Ishikawa (cell line): ENCODE results near the gene CHPF2.
A peak's percentile ranks its signal among the peaks of the same experiment; 100 is the strongest.

Source experiments
- CEBPB ChIP-seq: IDR thresholded peaks from 2 replicates; pipeline ENCODE4 v1.6.1; 2012
- CREB1 ChIP-seq: IDR thresholded peaks from 2 replicates; pipeline ENCODE4 v1.6.1; 2012; ENCODE audit warnings: low read depth
- EGR1 ChIP-seq: IDR thresholded peaks from 2 replicates; pipeline ENCODE4 v1.6.1; 2012
- EP300 ChIP-seq: IDR thresholded peaks from 2 replicates; pipeline ENCODE4 v1.6.1; 2012; ENCODE audit warnings: borderline replicate concordance
- FOXM1 ChIP-seq: IDR thresholded peaks from 2 replicates; pipeline ENCODE4 v1.6.1; 2012; ENCODE audit warnings: low read depth, borderline replicate concordance
- NFIC ChIP-seq: IDR thresholded peaks from 2 replicates; pipeline ENCODE4 v1.6.1; 2012
- RAD21 ChIP-seq: IDR thresholded peaks from 2 replicates; pipeline ENCODE4 v1.6.1; 2012; ENCODE audit warnings: low read depth
- TAF1 ChIP-seq: IDR thresholded peaks from 2 replicates; pipeline ENCODE4 v1.6.1; 2012; ENCODE audit warnings: low read depth, mild to moderate bottlenecking
- TCF12 ChIP-seq: IDR thresholded peaks from 2 replicates; pipeline ENCODE4 v1.6.1; 2012; ENCODE audit warnings: low read depth
- TEAD4 ChIP-seq: IDR thresholded peaks from 2 replicates; pipeline ENCODE4 v1.6.1; 2012
- YY1 ChIP-seq: IDR thresholded peaks from 2 replicates; pipeline ENCODE4 v1.6.1; 2012; ENCODE audit warnings: low read depth
- ZBTB7A ChIP-seq: IDR thresholded peaks from 2 replicates; pipeline ENCODE4 v1.6.1; 2012; ENCODE audit warnings: low read depth
- TF ChIP-seq, protein P1 (sequence below): IDR thresholded peaks from 2 replicates; pipeline ENCODE4 v1.6.1; 2012
- TF ChIP-seq, protein P2 (sequence below): IDR thresholded peaks from 2 replicates; pipeline ENCODE4 v1.6.1; 2012; ENCODE audit warnings: low read depth, mild to moderate bottlenecking
- TF ChIP-seq, protein P3 (sequence below): IDR thresholded peaks from 2 replicates; pipeline ENCODE4 v1.6.1; 2012

CHPF2 gene

DNA sequence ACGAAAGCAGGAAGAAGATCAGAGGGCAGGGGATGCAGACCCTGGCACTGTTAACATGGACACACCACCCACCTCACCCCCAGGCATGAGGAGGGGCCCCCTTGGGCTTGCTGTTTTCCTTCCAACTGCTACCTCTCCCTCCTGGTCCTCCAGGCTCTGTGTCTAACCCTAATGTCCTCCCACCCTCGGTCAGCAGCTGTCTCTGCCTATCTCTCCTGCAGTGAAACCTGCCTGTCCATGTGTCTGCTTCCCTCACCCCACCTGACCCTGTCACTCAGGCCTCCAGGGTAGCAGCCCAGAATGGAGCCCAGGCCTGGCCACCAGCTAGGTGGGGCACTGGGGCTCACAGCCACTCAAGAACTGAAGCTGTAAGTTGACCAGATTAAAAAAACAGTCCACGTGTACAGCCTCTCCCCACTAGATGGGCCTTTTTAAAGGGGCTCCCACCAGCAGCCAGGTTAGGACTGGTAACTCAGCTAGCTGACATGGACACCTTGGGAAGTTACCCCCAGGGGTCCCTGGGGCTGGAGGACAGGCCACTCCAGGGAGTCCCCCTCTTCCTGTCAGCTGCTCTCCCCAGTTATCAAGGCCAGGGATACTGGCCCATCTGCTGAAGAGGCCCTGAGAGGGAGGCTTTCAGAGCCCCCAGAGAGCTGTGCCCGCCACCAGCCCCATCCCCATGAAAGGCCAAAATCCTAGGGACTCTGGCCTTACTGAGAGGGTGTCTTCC lies 14.7 kb downstream of the CHPF2 start:
- TF ChIP-seq EP300, result no peak
- TF ChIP-seq CREB1, result no peak
- no peak for TF ChIP-seq CEBPB
- TF ChIP-seq ZBTB7A, result no peak
- TF ChIP-seq TAF1, result no peak
- no peak for TF ChIP-seq YY1
- no peak for TF ChIP-seq FOXM1
- TF ChIP-seq RAD21, result no peak
- TF ChIP-seq TEAD4, result no peak
- TF ChIP-seq TCF12, result no peak
- TF ChIP-seq NFIC, result no peak
- TF ChIP-seq, protein P1, sequence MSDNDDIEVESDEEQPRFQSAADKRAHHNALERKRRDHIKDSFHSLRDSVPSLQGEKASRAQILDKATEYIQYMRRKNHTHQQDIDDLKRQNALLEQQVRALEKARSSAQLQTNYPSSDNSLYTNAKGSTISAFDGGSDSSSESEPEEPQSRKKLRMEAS, result no peak
- no peak for TF ChIP-seq EGR1
- TF ChIP-seq, protein P2, sequence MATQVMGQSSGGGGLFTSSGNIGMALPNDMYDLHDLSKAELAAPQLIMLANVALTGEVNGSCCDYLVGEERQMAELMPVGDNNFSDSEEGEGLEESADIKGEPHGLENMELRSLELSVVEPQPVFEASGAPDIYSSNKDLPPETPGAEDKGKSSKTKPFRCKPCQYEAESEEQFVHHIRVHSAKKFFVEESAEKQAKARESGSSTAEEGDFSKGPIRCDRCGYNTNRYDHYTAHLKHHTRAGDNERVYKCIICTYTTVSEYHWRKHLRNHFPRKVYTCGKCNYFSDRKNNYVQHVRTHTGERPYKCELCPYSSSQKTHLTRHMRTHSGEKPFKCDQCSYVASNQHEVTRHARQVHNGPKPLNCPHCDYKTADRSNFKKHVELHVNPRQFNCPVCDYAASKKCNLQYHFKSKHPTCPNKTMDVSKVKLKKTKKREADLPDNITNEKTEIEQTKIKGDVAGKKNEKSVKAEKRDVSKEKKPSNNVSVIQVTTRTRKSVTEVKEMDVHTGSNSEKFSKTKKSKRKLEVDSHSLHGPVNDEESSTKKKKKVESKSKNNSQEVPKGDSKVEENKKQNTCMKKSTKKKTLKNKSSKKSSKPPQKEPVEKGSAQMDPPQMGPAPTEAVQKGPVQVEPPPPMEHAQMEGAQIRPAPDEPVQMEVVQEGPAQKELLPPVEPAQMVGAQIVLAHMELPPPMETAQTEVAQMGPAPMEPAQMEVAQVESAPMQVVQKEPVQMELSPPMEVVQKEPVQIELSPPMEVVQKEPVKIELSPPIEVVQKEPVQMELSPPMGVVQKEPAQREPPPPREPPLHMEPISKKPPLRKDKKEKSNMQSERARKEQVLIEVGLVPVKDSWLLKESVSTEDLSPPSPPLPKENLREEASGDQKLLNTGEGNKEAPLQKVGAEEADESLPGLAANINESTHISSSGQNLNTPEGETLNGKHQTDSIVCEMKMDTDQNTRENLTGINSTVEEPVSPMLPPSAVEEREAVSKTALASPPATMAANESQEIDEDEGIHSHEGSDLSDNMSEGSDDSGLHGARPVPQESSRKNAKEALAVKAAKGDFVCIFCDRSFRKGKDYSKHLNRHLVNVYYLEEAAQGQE, result no peak
- TF ChIP-seq, protein P3, sequence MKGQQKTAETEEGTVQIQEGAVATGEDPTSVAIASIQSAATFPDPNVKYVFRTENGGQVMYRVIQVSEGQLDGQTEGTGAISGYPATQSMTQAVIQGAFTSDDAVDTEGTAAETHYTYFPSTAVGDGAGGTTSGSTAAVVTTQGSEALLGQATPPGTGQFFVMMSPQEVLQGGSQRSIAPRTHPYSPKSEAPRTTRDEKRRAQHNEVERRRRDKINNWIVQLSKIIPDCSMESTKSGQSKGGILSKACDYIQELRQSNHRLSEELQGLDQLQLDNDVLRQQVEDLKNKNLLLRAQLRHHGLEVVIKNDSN, result no peak

DNA sequence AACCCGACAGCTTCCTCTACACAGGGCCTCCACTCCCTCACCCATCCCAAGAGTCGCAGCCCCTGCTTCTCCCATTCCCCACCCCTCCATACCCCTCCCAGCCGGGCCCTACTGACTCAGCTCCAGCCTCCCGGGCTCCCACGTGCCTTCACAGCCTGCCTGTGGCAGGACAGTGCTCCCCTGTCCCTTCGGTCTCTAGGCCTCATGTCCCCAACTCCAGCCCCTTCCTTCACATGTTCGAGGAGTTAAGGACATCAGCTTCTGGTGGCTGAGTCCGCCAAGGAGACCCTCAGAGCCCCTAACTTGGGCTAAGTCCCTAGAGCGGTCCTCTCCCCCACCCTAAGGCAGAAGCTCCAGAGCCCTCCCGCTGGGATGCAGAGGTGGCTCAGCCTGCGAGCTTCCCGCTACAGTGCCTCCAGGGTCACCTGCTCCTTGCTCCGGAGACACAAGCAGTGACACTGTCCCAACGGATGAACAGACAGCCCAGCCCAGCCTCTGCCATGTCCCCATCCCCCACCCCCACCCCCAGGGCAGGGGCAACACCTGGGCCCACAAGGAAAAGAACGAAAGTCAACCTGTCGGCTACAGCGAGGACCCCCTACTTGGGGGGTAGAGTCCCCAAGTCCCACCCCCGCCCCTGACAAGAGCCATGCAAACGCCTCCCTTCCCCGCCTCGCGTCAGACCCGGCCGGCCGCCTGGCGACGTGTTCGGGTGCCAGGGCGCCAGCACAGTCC lies 15.5 kb downstream of the CHPF2 start:
- TF ChIP-seq TAF1 (no peak), YY1 (no peak), FOXM1 (no peak), CEBPB (no peak), EGR1 (no peak)

DNA sequence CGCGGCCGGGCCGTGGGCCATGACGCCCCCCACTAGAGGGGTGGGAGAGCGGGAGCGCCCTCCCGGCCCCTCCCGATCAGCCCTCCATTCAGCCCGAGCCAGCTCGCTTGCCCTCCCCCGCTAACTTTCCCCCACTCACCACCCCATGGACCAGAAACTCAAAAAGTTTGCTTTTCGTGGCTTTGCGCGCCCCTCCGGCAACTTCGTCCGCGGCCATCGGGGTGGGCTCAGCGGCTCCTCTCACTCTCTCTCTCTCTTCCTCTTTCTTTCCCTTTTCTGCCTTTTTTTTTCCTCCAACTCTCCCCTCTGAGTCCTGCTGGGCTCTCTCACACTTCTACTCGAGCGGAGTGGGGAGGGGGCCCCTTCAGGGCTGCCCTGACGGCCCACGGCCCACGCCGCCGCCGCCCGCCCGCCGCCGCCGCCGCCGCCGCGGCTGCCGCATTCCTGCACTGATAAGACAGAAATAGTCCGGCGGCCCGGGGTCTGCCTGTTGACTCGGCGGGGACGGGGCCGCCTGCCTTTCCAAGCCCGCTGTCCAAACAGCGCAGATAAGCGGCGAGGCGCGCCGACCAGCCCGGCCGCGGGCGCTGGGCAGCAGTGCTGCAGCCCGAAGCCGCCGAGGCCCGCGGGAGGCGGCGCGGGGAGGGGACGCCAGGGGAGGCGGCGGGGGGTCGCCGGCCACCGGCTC lies 16.2 kb downstream of the CHPF2 start, which contains the start of gene SMARCD3:
TSS of gene SMARCD3 (minus strand) at position 349 of the 688 bp plus-strand sequence. CDS start at position 217, 132 bp downstream.
- no peak for TF ChIP-seq TCF12
- no peak; the same call in 1 of the 2 replicates for TF ChIP-seq TEAD4
- peak; percentile 24; the same call in 1 of the 2 replicates for TF ChIP-seq ZBTB7A

DNA sequence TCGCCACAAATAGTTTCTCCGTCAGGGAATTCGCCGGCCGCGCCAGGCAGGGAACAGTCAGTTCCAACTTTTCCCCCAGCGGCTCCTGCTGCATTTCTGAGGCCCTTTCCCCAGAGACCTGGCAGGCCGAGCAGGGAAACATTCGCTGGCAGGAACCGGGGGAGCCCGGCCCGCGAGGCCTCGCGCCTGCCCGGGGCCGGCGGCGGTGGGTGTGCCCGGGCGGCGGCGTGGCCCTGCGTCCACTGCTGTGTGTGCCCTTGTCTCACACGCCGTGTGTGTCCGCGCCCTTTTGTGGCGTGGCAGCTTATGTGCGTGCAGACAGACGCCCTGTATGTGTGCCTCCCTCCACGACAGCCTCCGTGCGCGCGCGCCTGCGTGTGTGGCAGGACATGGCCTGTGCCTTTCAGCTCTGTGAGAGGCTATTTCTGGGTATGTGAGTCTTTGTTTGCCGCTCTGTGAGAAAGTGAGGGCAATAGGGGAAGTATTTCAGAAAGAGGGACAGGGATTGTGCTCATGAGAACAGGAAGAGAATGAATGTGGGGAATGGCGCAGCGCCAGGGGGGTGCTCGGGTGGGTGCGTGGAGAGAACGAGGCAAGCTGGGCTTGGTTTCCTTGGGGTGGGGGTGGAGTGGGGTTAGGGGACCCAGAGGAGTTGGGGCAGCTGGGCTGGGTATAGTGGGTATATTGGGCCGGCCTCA lies 16.9 kb downstream of the CHPF2 start:
- TF ChIP-seq YY1 (0 out of 2 replicates have a peak, but pooled peaks have one; percentile 3), TAF1 (peak; percentile 41; the same call in 1 of the 2 replicates), NFIC (0 out of 2 replicates have a peak, but pooled peaks have one; percentile 8), EGR1 (no peak), ZBTB7A (peak; percentile 48)
- TF ChIP-seq, protein P1, result peak; percentile 74

DNA sequence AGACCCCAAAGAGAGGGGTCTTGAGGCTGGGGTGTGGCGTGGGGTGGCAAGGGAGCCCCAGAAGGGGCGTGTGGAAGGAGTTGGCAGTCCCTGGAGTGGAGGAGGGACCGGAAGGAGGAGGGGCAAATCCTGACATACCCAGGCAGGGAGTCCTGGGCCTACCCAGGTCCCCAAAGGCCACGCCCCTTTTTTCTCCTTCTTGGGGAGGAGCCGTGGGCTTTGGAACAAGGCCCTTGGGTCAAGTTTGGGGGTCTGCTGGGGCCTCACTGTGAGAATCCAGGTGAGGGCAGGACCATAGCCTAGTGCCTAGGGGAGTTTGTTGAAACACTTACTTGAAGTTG lies 17.4 kb downstream of the CHPF2 start:
- no peak for TF ChIP-seq EP300
- no peak for TF ChIP-seq RAD21
- TF ChIP-seq TEAD4, result no peak
- no peak for TF ChIP-seq FOXM1
- TF ChIP-seq EGR1, result no peak
- TF ChIP-seq, protein P2, result no peak
- no peak for TF ChIP-seq TCF12
